EH (cell line): ENCODE results near the gene RPS6KC1.
"Not testable (repeated sequence)": the region's sequence is repeated elsewhere in the genome, so short reads cannot be mapped to it uniquely, and the experiment has no call there.

ENCODE experiments used
- DNase-seq: peaks from one replicate; pipeline ENCODE4 v3.0.0-alpha.2; 2015; ENCODE audit warnings: low read depth

The RPS6KC1 gene

DNA sequence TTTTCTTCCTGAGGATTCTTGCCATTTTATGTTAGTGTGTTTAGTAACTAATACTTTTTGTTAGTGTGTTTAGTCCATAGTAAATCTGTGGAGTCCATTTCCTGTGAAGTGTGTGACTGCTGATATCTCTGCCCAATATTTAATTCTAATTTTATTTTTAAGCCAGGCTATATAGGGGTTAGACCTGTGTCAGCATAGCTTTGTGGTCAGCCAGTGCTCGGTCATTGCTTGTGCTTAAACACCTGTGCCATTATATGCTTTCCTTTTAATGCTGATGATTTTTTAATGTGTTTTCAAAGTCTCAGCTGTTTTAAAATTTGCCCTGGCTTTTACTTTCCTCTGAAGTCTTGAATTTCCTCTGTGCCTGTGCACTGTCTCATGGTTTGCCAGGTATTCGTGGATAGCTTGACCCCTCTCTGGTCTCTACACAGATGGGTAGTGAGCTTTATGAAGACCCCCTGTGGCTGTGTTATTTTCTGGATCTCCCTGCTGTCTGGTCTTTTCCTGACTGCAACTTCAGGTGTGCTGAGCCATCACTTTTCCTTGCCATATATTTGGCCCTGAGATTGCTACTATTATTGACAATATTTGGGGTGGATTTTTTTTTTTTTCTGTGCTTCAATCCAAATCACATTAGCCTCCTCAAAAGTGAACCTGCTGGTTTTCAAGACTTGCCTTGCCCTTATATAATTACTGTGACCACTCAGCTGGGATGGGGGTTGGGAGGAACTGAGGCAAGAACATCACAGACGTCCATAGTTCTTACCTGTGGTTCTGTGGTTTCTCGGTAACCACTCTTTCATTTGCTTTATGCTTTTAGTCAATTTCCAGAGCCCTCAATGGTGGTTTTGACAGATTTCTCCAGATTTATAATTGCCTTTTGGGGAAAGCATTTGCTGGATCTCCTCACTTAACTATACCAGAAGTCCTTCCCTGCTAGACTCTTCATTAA lies 59.6 kb downstream of the RPS6KC1 start:
- DNase-seq, result no peak

DNA sequence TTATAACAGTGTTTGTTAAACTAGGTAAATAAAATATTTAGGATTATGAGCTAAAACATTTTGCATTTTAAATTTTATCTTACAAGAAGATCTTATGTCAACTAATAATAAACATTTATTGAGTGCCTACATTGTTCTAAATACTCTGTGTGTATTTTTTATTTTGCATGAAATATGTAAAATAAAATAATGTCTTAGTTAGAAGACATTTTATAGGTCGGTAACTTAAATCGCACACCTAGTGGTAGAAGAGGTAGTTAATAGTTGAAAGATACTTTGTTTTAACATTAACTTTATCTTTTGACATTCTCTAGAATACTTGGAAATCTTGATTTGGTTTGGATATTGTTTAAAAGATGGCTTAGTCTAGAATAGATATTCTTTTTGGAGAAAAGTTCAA lies 60.5 kb downstream of the RPS6KC1 start:
- DNase-seq, result no peak

DNA sequence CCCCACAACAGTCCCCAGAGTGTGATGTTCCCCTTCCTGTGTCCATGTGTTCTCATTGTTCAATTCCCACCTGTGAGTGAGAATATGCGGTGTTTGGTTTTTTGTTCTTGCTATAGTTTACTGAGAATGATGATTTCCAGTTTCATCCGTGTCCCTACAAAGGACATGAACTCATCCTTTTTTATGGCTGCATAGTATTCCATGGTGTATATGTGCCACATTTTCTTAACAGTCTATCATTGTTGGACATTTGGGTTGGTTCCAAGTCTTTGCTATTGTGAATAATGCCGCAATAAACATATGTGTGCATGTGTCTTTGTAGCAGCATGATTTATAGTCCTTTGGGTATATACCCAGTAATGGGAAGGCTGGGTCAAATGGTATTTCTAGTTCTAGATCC lies 61.7 kb downstream of the RPS6KC1 start:
- DNase-seq, result not testable (repeated sequence)

DNA sequence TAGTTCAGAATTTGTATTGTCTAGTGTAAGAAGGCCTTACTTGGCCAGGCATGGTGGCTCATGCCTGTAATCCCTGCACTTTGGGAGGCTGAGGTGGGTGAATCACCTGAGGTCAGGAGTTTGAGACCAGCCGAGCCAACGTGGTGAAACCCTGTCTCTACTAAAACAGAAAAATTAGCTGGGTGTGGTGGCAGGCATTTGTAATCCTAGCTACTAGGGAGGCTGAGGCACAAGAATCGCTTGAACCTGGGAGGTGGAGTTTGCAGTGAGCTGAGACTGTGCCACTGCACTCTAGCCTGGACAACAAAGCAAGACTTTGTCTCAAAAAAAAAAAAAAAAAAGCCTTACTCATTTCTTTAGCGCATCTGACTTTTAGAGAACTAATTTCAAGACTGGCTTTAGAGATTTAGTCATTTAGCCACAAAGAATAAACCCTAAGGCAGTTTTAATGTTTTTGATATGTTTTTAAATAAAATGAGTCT lies 66.7 kb downstream of the RPS6KC1 start:
- not testable (repeated sequence) for DNase-seq

DNA sequence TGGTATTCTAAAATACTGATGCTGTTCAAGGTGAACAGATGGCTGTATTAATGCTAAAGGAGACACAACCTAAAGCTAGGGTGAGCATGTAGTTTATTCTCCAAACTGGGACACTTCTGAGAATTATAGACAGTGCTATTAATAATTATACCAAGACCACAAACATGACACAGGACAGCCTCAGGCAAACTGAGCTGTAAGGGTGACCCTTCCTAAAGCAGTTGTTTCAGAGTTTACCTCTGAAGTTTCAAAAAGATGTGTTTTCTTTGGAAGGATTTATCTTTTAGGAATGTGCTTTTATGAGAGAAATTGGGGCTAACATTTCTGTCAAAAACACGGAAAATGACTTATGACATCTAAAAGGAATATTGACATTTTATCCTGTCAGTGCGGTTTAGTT lies 68.8 kb downstream of the RPS6KC1 start:
- DNase-seq, result peak; percentile 51

DNA sequence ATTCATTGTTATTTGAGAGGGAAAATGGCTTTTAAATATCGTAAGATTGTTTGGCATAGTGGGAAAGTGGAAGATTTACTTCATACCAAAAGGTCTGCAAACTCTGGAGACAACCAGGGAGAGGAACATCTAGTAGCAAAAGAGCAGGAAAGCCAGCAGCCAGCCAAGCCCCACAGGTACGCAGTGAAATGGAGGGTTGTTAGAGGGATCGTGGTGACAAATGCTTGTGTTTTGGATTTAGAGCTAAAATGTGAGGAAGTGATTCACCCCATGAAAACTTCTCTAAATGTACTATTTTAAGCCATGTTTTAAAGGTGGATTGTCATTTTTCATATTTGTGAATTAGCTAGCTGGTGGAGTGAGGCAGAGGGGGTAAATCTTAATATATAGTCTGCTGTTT lies 69.3 kb downstream of the RPS6KC1 start:
- DNase-seq, result peak; percentile 15

DNA sequence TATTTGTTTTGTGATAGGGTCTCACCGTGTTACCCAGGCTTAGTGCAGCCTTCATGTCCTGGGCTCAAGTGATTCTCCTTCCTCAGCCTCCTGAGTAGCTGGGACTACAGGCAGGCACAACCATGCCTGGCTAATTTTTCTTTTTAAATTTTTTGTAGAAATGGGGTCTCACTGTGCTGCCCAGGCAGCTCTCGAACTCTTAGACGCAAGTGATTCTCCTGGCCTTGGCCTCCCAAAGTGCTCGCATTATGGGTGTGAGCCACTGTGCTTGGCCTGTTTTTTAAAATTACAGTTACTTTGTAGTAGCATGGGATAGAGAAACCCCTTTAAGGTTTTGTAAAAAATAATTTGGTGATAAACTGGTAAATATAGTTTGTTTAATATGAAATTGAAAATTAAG lies 69.9 kb downstream of the RPS6KC1 start:
- DNase-seq, result no peak

DNA sequence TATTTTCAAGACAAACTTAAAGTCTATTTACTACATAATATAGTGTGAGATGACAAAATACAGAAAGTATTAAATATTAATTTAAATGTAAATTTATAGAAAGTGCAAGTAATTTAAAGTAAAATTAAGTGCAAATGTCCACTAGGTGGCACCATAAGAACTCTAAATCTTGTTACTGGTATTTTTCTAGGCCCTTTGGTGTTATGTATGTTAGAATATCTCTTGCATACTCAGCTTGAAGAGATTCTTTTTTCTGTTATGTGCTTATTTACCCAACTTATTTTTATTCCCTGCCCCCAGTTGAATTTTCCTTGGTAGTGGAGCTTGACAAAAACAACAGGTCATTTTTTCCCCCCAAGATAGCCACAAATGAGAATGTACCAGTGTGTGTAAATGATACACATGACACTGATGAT lies 71.5 kb downstream of the RPS6KC1 start:
- peak; percentile 55 for DNase-seq

DNA sequence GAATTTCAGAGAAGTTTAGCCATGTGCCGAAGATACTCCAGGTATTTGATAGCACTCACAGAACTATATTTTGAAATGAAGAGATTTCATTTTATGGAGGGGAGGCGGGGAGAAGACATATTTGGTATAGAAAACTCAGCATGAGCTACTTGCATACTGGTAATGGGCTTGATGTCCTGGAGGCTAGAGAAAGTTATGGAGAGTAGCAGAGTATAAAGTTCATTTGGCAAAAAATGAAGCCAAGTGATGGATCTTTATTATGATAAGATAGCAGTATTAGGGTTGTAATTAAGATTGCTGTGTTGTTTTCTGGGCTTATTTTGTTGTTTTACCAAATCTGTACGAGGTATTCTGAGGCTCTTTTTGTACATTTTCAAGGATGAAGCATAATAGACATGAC lies 72.0 kb downstream of the RPS6KC1 start:
- DNase-seq, result no peak

DNA sequence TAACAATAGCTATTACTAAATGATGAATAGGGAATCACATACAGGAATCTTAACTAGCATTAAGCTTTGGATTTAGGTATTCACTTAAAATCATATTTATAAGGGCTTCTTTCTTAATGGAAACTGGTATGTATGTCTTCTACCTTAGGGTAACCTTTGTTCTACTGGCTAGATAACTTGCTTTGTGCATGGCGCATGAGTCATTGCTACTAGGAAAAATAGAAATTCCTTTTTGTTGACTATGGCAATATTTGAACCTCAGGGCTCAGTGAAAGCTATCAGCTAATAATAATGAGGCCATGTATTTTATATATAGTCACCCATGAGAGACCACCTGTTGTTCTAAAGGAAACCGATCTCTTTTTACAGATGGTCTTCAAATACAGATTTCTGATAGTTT lies 72.5 kb downstream of the RPS6KC1 start:
- DNase-seq, result peak; percentile 68

DNA sequence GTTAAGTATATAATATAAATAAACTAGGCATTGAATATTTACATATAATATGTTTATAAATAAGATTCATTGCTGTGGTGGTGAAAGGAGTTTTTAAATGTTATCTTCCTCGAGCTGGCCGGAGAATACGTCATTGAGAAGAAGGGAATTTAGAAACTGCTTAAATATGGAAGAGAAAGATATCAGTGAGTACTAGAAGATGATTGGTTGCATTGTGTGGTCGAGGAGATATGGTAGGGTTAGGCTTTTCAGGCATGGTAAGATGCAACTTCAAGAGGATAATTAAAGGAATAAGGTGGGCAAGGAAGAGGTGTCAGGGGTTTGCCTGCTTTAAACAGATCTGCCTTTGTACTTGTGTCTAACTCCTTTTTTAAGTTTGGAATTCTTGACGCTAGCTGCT lies 73.5 kb downstream of the RPS6KC1 start:
- no peak for DNase-seq

DNA sequence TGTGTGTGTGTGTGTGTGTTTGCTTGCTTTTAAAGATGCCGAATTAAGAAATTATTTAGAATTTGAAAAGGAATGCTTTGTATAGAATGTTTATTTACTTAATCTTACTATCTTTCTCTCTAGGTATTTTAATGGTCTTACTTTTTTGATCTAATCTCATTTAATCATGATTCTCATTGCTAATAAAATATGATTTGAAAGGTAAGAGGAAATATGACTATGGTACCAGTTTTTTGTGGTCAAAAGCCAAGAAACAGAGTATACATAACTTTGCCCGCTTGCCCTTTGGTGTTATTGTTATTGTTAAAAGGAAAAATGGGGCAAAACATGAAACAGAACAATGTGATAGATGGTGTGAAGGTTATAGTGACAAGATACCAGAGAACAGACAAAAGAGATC lies 74.6 kb downstream of the RPS6KC1 start:
- DNase-seq, result no peak

DNA sequence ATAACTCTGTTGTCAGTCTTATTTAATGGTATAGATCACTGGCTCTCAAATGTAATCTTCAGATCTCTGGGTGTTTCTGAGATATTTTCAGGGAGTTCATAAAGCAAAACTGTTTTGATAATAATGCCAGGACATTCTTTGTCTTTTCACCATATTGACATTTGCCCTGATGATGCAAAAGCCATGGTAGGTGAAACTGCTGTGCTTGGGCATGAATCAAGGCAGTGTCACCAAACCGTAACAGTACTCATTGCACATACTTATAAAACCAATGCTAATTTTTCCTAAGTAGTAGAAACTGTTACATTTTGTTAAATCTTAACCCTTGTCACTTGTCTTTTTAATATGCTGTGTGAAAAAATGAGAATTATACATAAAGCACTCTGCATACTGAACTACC lies 76.0 kb downstream of the RPS6KC1 start:
- peak; percentile 6 for DNase-seq

DNA sequence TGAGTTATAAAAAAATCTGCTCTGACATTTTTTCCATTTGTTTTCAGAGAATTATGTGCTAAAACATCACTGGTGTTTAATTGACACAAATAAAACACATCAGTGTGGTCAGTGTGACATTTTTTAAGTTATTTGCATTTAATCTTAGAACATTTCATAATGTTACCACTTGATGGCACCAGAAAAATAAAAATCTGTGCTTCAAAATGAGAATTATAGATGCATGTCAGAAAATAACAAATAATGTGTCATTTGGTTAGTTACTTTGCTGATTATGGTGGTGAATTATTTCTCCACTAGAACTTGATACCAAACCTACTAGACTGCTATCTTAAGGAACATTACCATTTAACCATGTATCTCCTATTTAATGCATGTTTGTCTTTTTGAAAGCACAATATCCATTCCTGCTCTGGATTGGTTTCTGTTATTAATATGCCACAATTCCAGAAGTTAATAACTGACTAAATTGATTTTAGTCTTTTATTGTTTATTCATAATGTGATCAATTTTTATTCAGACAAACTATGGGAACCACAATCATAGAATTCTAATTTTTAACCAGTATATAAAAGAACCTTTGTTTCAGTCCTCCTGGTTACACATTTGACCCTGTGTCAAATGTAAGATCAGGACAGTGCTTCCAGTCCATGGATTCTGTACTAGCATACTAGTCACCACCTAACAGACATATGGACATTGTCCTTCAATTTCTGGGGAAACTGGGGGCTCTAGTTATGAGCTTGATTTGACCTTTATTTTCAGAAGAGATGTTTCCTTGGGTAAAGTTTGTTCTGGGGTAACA lies 81.0 kb downstream of the RPS6KC1 start:
- DNase-seq, result no peak

DNA sequence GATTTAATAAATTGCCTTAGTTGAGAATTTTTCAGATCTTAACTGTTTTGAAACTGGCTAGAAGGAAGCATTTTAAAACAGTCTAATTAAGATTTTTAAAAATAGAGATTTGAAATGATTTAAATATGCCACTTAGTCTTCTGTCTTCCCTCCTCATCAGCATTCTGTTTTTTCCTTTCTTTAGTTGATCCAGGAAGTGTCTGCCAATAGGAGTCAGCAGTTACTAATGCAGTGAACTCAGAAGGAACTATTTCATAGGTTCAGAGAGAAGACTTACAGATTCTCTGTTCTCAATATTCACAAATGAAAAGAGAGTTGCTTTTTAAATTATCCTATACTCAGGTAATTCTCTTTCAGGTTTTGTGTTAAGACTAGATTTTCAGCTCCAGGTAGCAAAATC lies 84.5 kb downstream of the RPS6KC1 start:
- peak; percentile 39 for DNase-seq

DNA sequence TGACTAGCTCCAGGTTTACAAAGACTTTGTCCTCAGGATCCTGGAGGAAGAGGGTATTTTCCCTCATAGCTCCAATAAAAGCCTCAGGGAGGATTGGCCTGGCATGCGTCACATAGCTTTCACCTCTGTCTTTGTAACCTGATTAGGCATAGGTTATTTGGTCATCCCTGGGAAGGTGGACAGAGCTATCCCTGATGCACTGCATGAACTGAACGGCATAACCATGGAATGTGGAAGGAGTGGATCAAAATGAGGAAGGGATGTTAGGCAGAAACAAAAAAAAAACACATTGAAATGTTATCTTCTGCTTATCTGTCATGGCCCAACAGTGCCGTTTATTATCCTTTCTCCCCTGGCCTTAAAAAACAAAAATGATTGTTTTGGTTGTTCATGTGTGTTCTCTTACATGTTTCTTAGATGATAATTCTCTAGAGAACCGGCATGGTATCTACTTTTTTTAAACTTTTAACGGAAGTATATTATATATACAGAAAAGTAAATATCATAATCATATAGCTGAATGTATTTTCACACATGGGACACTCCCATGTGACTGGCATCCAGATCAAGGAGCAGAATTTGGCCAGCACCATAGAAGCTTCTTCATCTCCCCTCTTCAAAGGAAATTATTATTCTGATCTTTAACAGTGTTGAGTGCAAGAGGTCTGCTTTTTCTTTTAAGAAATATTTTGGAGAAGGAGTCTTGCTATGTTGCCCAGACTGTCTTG lies 85.3 kb downstream of the RPS6KC1 start:
- no peak for DNase-seq

DNA sequence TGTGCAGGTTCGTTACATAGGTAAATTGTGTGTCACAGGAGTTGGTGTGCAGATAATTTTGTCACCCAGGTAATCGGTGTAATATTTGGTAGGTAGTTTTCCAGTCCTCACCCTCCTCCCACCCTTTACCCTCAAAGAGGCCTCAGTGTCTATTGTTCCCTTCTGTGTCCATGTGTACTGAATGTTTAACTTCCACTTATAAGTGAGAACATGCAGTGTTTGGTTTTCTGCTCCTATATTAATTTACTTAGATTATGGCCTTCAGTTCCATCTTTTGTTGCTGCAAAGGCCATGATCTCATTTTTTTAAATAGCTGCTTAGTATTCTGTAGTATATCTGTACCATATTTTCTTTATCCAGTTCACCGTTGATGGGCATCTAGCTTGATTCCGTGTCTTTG lies 87.3 kb downstream of the RPS6KC1 start:
- no peak for DNase-seq

DNA sequence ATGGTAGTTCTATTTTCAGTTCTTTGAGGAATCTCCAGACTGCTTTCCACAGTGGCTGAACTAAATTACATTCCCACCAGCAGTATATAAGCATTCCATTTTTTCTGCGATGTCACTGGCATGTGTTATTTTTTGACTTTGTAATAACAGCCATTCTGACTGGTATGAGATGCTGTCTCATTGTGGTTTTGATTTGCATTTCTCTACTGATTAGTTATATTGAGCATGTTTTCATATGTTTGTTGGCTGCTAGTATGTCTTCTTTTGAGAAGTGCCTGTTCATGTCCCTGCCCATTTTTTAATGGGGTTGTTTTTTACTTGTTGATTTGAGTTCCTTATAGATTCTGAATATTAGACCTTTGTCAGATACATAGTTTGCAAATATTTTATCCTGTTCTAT lies 87.9 kb downstream of the RPS6KC1 start:
- peak; percentile 86 for DNase-seq

DNA sequence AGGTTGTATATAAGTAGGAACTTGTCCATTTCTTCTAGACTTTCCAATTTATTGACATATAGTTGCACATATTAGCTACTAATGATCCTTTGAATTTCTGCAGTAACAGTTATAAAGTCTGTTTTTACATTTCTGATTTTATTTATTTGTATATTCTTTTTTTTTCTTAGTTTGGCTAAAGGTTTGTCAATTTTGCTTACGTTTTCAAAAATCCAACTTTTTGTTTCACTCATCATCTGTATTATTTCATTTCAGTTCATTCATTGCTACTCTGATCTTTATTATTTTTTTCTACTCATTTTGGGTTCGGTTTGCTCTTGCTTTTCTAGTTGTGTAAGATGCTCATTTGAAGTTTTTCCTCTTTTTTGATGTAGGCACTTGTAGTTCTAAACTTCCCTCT lies 97.9 kb downstream of the RPS6KC1 start:
- no peak for DNase-seq

DNA sequence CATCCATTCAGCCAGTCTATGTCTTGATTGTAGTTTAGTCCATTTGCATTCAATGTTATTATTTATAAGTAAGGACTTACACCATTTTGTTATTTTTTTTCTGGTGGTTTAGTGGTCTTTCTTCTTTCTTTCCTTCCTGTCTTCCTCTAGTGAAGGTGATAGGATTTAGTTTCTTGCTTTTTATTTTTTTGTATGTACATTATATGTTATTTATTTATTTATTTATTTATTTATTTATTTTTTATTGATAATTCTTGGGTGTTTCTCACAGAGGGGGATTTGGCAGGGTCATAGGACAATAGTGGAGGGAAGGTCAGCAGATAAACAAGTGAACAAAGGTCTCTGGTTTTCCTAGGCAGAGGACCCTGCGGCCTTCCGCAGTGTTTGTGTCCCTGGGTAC lies 99.0 kb downstream of the RPS6KC1 start:
- not testable (repeated sequence) for DNase-seq

DNA sequence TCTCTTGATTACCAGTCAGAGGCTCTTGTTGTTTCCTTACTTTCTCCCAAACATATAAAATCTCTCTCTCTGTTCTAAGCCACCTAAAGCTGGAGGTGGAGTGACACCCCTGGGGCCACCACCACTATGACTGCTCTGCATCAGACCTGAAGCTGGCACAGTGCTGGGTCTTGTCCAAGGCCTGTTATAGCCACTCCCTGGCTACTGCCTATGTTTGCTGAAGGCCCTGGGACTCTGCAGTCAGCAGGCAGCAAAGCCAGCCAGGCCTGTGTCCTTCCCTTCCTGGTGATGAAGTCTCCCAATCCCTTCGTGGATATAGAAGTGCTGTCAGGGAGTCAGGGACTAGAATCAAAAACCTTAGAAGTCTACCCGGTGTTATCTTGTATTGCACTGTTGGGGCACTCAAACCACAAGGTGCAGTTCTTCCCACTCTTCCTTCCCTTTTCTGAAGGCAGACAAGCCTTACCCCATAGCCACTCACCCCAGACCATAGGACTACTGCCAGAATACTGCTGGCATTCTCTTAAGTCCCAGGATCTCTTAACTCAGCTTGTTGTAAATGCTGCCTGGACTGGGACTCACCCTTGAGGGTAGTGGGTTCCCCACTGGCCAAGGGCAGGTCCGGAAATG lies 103.1 kb downstream of the RPS6KC1 start:
- DNase-seq, result no peak

DNA sequence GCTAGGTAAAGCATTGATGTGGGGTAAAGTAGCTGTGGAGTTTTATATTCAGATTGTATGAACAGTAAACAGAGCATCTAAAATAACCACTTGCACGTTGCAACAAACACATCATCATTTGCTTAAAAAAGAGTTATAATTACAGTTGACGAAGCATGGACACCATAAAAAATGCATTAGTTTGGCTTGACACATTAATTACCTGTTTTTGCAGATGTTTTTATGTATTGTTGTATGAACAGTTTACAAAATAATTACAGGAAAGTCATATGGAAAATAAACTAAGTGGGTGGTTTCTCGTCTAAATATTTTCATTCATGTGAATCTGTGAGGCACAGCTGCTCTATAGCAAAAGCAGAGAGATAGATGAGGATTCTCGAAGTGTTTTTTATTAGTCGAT lies 108.3 kb downstream of the RPS6KC1 start:
- DNase-seq, result no peak
